ENCODE measurements around the gene LSM3.

LSM3 gene

DNA sequence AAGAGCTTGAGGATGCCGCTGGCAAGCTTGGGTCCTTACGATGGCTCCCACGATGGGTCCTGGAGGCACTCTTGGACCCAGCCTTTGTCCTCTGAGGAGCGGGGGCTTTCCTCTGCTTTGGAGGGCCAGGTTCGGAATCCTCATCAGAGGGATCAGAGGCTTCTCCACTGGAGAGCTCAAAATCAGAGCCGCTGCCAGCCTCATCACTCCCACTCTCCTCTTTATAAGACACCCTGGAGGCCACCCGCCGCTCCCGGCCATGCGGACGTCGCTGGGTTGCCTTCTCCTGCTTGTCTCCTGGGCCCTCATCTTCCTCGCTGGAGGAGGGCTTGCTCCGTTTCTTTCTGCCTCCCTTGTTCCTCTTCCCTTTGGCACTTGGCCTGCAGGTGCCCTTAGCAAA lies 20.2 kb upstream of the LSM3 start:
- no peak for DNase-seq

DNA sequence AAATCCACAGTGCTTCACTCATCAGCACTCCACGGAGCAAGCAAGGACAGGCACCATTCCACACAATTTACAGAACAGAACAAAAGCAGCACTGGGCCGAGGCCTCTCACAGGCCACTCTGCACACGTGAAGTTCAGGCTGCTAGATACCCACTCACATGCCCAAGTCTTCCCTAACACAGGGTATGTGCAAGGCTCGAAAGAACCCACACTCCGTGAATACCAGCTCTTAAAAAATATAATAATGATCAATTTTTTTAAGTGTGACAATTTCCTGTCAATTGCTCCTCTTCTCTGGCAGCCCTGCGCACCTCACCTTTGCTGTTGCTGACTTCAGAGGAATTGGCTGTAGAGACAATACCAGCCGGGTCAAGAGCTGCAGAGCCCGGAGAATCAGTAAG lies 19.2 kb upstream of the LSM3 start:
- no peak for DNase-seq

GRCh38 chr3:14161282-14161681 lies 17.3 kb upstream of the LSM3 start:
- DNase-seq, result no peak

- DNase-seq, result no peak
Observed at GRCh38 chr3:14162178-14162577, 16.4 kb upstream of the LSM3 start.

GRCh38 chr3:14166877-14167603 lies 11.6 kb upstream of the LSM3 start:
- no peak for DNase-seq

DNA sequence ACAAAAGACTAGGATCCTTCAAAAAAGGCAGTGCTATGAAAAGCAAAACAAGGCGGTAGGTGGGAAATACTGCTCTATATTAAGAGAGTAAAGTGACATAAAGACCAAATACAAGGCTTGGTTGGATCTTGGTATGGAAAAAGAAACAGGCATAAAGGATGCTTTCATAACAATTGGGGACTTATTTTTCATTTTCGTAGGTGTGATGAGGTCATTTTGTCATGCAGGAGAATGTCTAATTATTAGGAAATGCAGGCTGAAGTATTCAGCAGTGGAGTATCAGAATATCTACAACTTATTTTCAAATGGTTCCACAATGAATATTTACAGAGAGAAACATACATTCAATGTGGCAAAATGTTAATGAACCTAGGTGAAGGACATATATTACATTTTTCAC lies 9.2 kb upstream of the LSM3 start:
- DNase-seq, result no peak

- DNase-seq, result no peak
Observed at GRCh38 chr3:14169871-14170270, 8.7 kb upstream of the LSM3 start.

DNA sequence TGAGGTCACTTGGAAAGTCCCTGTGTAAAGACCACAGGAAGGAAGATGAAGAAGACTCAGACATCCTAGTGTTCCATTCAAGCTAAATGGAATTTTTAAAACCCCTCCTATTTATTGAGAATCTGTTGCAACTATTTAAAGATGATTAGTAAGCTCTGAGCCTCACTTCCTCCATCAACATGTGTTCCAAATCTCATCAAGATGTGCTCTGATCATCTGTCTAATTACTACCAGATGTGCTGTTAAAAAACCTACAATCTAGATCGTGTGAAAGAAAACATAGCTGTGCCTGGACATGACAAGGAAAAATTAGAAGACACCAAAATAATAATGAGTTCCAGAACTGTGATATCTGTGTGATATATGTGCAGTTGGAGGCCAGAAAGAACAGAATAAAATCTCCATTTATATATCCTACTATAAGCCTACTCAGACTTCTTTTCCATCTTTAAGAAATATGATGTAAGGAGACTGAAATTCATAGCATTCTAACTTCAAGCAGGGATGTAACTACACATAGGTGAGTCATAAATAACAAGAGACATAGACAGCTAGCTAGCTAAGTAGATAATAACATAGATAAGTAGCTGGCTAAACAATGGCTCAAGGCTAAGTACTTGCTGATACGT lies 8.0 kb upstream of the LSM3 start:
- no peak for DNase-seq

DNA sequence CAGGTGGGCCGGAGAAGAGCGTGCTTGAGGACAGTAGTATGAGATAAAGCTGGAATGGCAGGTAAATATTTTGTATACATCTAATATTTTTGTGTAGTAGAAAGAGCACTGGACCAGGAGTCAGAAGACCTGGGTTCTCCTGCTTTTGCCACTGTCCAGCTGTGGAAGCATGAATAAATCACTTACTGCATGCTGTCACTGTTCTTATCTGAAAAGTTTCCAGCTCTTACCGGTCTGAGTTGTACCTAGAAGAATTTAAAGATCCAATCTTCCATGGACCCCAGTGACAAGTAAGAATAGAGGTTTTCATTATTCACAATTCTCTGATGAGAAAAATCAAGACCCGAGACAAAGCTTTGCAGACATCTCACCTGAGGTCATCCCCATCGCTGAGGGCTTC lies 6.1 kb upstream of the LSM3 start:
- no peak for DNase-seq

DNA sequence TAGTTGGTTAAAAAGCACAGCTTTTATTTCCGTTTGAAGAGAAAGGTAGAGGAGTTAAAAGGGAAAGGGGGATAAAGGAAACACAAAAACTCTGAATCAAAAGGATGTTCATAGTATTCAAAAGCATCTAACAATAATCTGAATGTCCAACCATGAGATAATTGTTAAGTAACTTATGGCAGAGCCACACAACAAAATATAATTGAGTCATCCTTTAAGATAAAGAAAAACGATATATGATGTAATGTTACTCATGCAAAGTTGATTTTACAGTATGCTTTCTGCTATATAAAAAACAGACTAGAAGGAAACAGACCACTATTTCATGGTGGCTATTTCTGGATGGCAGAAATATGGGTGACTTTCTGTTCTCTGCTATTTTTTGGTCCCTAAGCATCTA lies 4.1 kb upstream of the LSM3 start:
- DNase-seq, result no peak

DNA sequence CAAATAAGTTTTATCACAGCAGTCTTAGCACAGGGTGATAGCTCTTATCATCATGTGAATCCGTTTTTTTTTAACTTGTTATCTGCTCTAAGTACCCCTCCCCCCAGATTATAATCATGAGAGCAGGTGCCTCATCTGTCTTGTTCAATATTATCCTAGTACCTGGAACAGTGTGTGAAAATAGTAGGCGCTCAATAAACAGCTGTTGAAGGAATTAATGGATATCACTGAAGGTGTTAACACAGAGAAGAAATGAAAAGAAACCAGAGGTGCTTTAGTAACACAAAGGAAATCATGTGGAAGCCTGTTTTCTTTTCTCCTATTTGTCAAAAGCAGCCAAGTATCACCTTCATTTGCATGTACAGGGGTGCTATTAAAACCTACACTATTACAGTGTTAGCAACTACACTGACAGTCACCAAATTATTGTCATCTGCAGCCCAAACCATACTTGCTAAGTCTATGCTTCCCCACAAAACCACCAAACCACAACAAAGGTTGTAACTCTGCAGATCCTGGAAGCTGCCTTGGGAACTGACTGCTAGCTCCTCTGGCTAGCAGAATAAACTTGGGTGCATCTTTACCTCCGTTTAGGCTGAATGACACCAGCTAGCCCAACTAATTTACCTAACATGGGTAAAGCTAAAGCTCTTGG lies 3.1 kb upstream of the LSM3 start:
- peak; percentile 29 for DNase-seq

DNA sequence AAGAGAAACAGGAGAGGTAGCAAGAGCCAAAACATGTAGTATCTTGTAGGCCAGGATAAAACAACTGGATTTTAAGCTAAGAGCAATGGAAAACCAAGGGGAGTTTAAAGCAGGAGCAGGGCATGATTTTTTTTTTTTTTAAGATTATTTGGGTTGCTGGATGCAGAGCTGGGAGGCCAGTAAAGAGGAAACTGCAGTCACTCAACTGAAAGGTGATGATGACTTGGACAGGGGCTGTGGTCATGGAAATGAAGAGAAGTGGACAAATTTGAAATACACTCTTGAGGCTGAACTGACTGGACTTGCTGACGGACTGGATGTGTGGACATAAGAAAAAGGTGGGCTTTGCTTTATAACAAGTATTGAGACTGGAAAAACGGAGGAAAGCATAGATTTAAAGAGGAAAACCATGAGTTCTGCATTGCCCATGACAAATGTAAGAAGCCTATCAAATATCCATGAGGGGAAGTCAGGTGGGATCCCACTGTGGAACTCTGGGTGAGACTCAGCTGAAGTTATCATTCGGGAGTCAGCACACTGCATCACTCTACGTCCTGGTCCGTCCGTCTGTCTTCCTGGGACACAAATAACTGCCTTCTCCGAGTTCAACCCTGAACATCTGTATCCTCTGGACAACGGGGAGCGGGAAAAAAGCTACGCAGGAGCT lies 904 bp upstream of the LSM3 start:
- DNase-seq, result no peak

GRCh38 chr3:14179114-14179465 lies 473 bp downstream of the LSM3 start:
- DNase-seq, result no peak

DNA sequence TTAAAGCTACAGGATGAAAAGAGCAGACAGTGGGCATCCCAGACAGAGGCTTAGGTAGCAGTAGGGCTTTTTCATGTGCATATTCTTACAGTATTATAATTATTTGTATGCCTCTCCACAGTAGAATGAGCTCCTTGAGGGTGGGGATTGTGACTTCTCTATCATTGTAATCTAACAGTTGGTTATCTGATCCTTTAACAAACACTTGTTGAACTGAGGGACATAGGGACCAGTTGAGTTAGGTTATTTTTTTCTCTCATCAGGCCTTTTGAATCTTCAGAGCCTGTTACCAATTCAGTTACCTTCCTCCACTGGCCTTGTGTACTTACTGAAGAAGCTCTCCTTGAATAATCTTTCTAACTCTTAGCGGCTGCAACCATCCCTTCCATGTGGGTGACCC lies 1.2 kb downstream of the LSM3 start:
- no peak for DNase-seq

DNA sequence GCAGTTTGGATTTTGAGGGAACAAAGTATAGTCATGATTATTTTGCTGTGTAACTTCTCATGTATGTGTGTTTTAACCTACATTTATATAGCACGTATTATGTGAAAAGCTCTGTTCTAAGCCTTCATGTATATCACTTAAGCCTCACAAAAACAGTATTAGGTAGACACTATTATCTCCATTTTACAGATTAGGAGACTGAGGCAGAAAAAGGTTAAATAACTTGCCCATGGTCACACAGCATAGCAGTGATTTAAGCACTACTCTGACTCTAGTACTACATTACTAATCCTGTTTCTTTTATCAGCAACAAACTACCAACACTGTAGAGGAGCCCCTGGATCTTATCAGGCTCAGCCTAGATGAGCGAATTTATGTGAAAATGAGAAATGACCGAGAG lies 2.6 kb downstream of the LSM3 start:
- DNase-seq, result no peak

- no peak for DNase-seq
Observed at GRCh38 chr3:14183015-14183577, 4.5 kb downstream of the LSM3 start.

GRCh38 chr3:14186854-14187458 lies 8.3 kb downstream of the LSM3 start:
- DNase-seq, result no peak

DNA sequence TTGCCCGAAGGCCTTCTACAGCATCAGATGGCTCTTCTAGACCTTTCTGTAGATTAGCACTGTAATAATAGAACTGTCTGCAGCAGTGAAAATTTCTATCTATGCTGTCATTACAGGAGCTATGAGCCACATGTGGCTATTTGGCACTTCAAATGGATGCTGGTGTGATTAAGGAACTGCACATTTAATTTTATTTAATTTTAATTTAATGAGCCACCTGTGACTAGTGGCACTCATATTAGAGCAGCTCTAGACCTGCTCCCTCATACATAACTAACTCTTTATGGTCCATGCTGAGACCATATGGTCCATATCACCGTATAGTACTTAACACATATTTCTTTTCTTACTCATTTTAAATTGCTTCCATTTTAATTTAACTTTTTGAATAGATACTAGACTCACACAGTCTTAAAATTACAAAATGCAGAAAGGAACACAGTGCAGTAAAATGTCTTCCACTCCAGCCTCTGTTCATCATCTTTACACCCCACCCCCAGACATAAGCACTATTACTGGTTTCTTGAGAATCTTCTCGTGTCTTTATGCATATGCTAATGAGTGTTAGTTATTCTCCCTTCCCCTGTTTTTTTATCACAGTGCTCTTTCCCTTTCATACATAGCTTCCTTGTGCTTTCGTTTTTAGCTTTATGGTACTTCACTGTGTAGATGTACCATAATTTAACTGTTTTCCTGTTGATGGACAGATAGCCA lies 9.6 kb downstream of the LSM3 start:
- no peak for DNase-seq

- no peak for DNase-seq
Observed at GRCh38 chr3:14194865-14195264, 16.2 kb downstream of the LSM3 start.

DNA sequence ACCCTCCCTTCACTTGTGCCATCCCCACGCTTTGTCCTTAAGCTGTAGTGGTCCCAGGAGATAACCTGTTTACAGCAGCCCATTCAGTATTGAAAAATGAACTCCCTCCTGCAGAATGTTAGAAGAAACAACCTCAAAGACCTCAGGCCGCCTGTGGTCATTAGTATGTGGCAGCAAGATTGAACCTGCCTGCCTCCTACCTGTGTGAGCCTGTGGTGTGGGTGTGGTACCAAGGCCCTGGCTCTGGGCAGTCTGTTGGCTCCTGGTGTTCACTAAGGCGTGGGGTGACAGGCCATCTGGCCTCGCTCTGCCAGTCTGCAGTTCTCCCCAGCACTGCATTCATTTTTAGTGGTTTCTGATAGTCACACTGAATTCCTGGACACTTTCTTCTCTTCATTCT lies 21.0 kb downstream of the LSM3 start:
- no peak for DNase-seq

- DNase-seq, result no peak
Observed at GRCh38 chr3:14200276-14200675, 21.7 kb downstream of the LSM3 start.

GRCh38 chr3:14200841-14201240 lies 22.2 kb downstream of the LSM3 start:
- DNase-seq, result no peak
